HUDEP-2 (cell line): ENCODE measurements around the gene ADAMTSL3.

Source experiments
- DNase-seq, 76 experiments: peaks; one replicate each; lab custom pipeline; 2025; ENCODE audit not compliant: unreplicated experiment in 76 of 76; lab: John Stamatoyannopoulos, UW

Gene ADAMTSL3

DNA sequence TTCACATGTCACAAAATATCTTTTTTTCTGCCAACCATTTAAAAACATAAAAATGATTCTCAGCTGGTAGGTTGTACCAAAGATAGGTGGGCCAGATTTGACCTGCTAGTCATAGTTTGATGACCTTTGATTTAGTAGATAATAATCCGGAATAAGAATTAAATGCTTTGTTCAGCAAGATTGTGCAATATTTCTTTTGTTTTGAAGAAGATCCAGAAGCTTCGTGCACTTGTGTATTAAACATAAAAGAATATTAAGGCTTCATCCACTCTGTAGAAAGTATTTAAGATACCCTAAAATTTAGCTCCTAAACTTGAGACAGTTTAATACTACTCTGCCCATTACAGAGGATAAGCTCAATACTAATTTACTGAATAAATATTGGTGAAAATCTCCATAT lies 258.4 kb downstream of the ADAMTSL3 start:
- DNase-seq: no peak

DNA sequence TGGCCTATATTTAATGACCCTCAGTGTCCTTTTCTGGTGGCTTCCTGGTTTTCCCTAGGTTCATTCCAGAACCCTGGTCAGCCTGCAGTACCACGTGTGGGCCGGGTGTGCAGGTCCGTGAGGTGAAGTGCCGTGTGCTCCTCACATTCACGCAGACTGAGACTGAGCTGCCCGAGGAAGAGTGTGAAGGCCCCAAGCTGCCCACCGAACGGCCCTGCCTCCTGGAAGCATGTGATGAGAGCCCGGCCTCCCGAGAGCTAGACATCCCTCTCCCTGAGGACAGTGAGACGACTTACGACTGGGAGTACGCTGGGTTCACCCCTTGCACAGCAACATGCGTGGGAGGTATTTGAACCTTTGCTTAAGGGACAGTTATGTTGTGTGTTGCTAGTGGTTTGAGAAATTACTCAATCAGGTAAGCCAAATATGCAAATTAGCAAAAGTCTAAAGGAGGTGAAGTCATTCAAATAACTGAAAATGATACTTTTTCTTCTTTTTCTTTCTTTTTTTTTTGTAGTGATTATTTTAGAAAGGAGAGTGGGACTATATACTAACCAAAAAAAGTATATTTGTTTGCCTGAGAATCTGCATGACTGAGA lies 259.2 kb downstream of the ADAMTSL3 start:
- no peak for DNase-seq

DNA sequence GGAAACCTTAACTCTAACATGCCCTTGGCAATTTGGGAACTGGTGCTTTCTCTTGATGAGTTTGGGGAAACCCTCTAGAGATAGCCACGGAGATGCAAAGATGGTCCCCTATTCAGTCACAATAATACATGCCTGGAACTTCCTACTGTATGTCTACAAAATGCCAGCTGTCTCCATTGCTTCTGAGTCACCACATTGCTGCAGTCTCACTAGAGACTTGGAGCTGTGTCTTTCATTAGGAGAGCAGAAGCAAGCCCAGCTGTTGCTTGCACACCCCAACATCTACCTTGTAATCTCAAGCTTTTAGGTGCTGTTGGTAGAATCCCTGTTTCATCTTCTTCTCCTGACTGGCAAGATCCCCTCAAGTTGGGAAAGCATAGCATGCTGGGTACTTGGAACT lies 261.0 kb downstream of the ADAMTSL3 start:
- no peak for DNase-seq

DNA sequence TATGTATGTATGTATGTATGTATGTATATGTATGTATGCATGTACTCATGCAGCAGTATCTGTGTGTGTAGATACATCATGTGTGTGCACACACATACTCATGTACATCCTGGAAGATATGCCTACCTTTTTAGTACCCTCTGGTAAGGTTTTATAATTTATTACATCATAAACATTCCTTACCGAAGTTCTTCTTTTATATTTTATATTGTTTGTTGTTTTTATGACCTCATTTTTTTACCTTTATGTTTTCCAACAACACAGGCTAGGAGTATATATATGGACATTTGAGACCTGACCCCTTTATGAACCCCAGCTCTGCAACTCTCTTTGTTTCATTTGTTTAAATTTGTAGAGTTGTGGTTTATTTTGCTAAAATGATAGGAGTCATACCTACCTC lies 263.5 kb downstream of the ADAMTSL3 start:
- no peak for DNase-seq

GRCh38 chr15:83918011-83918410 lies 264.1 kb downstream of the ADAMTSL3 start:
- DNase-seq: no peak

DNA sequence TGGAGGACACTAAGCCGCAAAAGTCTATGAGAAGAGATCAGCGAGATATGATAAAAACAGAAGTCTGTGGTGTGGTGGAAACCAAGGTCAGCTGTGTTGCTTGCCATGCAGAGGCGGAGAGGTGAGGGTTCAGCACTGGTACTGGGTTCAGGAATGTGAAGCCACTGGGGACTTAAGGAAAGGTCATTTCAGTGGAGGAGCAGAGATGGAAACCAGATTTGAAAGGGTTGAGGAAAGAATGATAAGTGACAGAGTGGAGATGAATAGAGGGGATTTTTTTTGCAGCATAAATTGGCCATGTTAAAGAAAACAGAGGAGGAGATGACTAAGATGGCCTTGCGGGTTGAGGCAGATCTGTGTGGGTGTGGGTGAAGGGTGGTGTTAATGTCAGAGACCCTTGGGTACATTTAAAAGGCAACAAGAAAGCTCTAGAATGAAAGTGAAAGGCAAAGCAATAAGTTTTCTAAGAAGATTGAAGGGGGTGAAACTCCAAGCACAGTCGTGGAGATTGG lies 265.5 kb downstream of the ADAMTSL3 start:
- DNase-seq: no peak

GRCh38 chr15:83919978-83920510 lies 266.1 kb downstream of the ADAMTSL3 start:
- no peak for DNase-seq

DNA sequence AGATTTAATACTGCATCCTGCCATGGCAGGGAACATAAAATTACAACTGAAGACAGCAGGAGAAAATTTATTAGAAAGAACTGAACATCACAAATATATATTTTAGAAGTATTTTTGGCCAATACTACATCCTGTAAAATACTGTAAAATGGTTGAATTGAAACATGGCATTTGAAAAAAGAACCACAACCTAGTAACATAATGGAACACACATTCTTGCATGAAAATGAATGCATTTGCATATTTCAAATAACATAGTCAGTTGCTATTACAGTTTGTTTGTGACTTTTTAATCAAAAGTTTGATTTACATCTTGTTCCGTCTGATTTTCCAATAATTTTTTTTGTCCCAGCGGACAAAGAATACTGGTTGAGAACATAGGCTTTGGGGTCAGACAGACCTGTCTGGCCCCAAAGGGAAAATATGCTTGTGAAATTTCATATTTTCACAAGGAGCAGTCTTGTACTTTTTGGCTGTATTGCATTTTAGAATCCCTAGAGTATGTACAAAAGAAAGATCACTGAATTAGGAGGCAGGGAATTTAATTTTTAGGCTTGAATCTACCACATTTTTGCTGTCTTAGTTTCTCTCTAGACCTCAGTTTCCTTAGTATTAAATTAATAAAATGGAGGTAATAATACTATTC lies 268.8 kb downstream of the ADAMTSL3 start:
- no peak for DNase-seq

DNA sequence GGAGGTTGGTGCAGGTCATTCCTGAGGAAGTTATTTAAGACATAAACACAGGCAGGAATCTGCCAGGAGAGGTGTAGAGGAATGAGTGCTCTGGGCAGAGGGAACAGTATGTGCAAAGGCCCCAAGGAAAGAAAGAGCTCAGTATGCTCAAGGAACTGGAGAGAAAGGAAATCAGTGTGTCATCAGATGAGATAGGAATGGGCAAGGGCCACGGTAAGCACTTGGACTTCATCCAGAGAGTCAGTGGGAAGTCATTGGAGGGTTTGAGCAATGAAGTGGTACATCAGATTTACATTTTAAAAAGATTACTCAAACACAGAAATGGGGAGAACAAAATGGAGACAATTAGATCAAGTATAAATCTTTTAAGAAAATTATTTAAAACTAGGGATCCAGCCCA lies 272.2 kb downstream of the ADAMTSL3 start:
- DNase-seq: no peak

DNA sequence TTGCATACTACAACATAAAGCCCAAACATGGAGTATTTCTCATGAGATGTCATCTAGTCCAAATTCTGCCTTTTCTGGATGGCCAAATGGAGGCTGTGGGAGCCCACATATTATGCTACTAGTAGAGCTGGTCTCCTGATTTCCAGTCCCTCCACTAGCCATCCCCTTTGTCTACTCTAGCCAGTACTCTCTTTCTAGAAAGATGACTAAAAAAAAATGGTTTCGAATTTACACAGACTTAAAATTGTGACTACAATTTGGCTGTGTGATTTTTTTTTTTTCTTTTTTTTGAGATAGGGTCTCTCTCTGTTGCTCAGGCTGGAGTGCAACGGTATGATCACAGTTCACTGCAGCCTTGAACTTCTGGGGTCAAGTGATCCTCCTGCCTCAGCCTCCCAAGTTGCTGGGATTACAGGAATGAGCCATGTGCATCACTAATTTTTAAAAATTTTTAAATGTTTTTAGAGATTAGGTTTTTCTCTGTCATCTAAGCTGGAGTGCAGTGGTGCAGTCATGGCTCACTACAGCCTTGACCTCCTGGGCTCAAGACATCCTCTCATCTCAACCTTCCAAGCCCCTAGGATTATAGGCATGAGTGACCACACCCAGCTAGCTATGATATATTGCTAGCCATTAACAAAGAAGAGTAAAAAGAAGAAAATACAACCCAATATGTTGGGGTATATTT lies 273.9 kb downstream of the ADAMTSL3 start:
- DNase-seq: no peak

DNA sequence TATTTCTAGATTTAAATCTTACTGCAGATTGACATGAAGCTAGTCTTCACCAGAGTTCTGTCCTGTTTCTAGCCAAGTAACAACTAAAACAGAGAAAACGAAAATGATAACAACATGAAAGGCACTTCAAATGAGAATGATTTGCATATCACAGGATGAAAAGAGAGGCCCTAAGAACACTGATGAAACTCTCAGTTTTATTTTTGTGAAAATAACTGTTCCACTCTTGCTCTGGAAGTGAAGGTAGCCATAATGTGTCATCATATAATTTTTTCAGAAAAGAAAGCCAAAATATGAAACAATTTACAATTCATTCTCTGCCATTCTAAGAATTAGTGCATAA lies 274.4 kb downstream of the ADAMTSL3 start:
- DNase-seq: no peak

GRCh38 chr15:83928878-83929418 lies 275.0 kb downstream of the ADAMTSL3 start:
- no peak for DNase-seq

DNA sequence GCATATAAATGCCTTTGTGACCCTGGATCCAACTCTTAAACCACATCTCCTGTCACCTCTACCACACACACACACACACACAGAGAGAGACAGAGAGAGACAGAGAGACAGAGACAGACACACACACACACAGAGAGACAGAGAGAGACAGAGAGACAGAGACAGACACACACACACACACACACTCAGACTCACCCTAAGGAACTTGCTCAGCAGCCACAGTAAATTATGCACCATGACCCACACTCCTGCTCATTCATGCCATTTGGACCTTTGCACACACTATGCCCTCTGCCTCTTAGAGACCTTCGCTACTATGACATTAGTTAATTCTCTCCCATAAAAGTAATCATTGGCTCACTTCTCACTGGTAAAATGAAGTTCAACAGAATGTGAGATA lies 275.7 kb downstream of the ADAMTSL3 start:
- DNase-seq: no peak

DNA sequence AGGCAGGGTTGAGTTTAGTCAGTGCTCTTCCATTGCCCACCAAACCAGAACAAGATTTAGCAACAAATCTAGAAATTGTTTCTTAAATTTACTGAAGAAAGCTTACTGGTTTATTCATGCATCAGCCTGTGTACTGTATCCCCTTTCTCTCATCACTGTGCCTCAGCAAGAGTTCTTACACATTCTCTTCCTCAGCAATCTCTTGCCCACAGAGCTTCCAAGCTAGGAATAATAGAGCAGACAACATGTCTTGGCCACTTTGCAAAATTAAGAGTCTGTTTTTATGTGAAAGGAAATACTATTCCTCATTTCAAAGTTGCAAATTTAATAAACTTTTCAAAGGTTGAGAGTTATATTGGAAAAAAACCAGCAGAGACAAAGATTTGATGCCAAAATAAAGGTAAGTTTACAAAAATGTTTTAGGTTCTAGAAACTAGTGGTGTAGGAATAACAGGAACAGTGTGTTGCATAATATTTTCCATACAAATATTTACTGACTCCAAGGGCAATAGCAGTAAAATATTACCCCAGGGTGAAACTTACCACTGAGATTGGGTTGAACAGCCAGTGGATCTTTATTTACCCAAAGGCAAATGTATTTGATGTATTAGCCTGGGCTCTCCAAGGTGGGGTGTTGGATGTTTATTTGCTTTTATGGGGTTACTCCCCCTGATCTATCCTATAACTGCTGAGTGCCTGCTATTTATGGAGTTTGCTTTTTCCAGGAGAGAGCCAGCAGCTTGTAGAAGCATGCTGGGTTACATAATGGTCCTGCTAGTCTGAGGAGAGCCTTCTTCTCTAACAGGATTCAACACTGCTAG lies 276.7 kb downstream of the ADAMTSL3 start:
- DNase-seq: no peak

DNA sequence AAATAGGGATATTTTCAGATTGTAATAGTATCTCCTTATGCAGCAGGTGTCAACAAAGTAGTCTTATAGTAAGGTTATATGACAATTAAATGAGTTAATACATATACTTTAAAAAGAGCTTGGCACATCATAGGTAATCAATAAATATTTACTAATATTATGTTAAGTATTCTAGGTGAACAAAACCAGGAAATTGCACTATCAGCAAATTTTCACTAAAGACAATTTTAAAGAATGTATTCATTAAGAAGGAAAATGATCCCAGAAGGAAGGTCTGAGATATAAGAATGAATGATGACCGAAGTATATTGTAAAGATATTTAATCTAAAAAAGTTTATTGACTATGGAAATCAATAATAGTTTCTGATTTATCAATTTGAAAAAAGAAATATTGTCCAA lies 281.9 kb downstream of the ADAMTSL3 start:
- no peak for DNase-seq

GRCh38 chr15:83940136-83940535 lies 286.2 kb downstream of the ADAMTSL3 start:
- no peak for DNase-seq

GRCh38 chr15:83943043-83943442 lies 289.1 kb downstream of the ADAMTSL3 start:
- no peak for DNase-seq

GRCh38 chr15:83943849-83944404 lies 290.0 kb downstream of the ADAMTSL3 start:
- no peak for DNase-seq

DNA sequence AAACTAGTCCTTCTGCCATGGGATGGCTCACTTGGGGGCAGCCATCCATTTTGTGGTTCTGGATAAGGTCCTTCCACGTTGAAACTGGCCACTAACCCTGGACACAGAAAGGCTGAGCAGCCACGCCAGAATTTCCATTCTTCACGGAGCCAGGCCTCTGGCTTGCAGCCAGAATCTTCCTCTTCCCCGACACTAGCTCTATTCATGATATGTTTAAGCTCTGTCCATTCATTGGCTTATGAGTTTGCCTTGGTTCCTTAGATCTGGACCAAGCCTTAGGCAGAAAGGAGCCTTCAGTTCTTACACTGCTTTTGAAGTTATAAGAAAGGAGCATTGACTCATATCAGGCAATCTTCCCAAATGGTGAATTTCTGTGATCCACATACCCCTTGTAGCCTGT lies 293.2 kb downstream of the ADAMTSL3 start:
- no peak for DNase-seq

- DNase-seq: no peak
These were observed 300.6 kb downstream of the ADAMTSL3 start for GRCh38 chr15:83954506-83954905.
